Myocyte (in vitro differentiated cells): ENCODE measurements around the gene RAD51B. TPM values are rescaled to one million over a fixed set of nuclear protein-coding genes. Genes with fewer than 3 reads are reported as not detected.

Experiments used
- DNase-seq: peaks from one replicate; pipeline ENCODE4 v3.0.0-alpha.2; 2012; ENCODE audit warnings: low read depth
- total RNA-seq: library from RNA; depleted of rRNA; stranded (reverse); fragments of >200 nt; gene quantifications from 2 replicates; pipeline ENCODE4 v1.2.3, GENCODE V29; 2014

The RAD51B gene
- total RNA-seq, 1 donor from 2014 or later, result 70.0 TPM

GRCh38 chr14:68574461-68574860 is 754.9 kb downstream of the RAD51B start:
- DNase-seq, result no peak

DNA sequence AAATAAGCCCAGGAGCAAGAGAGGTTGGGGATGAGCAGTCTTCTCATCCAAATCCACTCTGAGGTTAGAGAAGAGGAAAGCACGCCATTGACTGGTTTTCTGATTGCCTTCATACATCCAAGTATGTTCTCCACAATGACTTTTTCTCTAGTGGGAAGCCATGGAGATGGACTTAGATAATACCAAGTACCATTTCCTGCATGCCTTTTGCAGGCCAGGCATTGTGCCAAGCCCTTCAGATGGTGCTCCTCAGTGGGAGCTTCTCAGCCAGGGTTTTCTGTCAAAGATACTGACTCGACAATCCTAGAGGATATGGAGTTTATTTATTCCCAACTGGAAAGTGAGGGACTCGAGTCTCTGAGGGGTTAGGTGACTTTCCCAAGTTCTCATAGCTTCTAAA is 755.3 kb downstream of the RAD51B start:
- DNase-seq, result peak; percentile 66

- DNase-seq, result no peak
These were observed 755.8 kb downstream of the RAD51B start for GRCh38 chr14:68575426-68575825.

- DNase-seq, result no peak
These were observed 756.5 kb downstream of the RAD51B start for GRCh38 chr14:68576031-68576430.

GRCh38 chr14:68576496-68577244 is 757.1 kb downstream of the RAD51B start:
- no peak for DNase-seq

GRCh38 chr14:68577802-68578541 is 758.4 kb downstream of the RAD51B start:
- DNase-seq, result peak; percentile 91

- DNase-seq, result no peak
These were observed 759.0 kb downstream of the RAD51B start for GRCh38 chr14:68578597-68578996.

DNA sequence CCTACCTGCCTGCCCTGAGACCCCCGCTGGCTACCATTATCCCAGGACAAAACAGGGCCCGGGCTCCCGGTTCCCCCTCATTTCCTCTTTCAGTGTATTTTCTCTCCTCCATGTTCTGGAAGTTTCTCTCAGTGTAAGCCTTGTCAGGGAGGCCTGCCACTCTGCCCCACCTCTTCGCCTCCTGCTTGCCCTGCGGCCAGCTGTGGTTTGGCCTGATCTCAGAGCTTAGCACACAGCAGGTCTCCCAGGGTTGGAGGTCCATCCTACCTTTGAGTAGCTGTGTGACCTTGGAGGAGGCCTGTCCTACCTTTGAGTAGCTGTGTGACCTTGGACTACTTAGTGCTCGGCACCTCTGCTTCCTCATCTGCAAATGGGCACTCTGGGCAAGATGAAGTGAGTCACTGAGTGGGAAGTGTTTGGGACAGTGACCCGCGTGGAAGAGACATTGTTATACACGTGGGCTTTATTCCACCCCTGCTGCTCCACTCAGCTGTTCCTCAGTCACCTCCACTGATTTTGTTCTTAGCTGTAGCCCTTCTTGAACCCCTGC is 760.6 kb downstream of the RAD51B start:
- DNase-seq, result peak; percentile 59

DNA sequence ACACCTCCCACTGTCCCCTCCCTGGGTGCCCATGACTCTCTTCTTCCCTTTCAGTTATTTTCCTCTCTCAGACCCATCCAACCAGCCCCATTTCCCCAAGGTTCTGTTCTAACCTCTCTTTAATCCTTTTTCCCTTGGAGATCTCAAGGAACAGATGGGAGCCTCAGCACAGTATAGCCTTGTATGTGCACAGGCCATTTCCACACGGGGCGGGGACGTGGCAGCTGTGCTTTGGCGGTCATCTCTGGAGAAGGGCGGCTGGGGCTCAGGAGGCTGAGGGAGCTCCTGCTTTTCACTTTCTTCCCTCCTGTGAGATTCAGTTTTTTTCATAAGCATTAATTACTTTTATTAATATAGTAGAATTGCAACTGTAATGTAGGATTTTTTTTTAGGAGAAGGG is 761.1 kb downstream of the RAD51B start:
- peak; percentile 91 for DNase-seq

- DNase-seq, result peak; percentile 56
These were observed 764.1 kb downstream of the RAD51B start for GRCh38 chr14:68583548-68584280.

- DNase-seq, result no peak
These were observed 765.2 kb downstream of the RAD51B start for GRCh38 chr14:68584786-68585185.

GRCh38 chr14:68585690-68586089 is 766.1 kb downstream of the RAD51B start:
- DNase-seq, result no peak

DNA sequence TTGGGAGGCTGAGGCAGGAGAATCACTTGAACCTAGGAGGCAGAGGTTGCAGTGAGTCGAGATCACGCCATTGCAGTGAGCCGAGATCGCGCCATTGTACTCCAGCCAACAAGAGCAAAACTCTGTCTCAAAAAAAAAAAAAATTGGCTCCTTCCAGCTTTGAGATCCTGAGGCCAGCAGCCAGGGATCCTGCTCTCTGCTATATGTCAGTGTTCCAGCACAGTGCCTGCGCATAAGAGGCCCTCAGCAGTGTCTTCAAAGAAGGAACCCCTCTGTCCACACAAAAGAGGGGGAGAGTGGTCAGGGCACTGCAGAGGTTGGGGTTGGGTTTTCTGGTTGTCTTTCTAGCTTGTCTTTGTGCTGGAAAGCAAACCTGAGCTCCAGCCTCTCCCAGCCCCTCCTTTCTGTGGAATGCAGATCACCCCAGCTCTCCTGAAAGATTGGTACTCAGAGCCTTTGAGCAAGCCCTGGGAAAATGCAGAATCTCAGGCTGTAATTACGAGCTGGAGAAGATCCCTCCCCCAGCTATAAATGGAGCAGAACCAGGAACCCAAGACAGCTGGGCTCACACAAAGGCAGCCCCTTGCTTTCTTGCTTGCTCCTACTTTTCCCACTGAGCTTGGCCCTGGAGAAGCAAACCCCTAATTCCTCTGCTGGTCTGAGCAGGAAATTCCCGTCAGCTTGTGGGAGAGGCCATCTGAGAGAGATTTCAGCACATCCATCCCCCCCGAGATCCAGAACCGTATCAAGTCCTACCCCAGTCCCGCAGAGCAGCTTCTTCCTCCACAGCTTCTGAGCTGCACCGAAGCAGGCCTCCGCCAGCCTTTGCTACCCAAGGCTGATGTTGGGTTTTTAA is 767.5 kb downstream of the RAD51B start:
- peak; percentile 84 for DNase-seq

- DNase-seq, result no peak
These were observed 768.4 kb downstream of the RAD51B start for GRCh38 chr14:68587931-68588330.

DNA sequence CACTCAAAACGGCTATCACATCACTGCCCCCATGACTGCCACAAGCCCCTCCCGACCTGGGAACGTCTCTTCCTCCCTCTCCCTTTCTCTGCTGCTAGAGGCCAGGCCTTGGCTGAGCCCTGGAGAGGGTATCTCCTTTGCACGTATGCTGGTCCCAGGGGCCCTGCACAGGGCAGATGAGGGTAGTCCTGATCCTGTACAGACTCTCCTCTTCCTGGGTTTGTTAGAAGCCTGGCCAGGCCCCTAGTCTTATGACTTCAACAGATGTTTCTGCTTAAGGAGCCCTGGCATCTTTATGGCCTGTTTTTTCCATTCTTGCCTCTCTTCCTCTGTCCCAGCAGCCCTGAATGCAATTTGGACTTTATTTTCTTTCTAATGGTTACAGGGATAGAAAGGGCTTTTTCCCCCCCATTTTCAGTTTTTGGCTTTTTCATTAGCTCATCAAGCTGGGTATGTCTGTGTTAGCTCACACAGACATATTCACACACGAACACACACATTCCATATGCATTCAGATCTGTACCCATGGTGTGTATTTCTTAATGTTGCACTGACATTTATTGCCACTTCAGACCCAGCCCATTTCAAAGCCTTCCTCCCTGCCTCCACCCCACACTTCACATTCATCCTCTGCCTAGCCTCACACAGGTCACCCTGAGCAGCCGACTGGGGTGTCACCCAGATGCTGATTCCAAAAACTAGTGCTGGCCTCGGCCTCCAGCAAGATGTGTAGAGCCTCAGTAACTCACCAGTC is 770.0 kb downstream of the RAD51B start:
- DNase-seq, result peak; percentile 90

- DNase-seq, result no peak
These were observed 770.6 kb downstream of the RAD51B start for GRCh38 chr14:68590201-68590522.

GRCh38 chr14:68591786-68592185 is 772.2 kb downstream of the RAD51B start:
- DNase-seq, result no peak

DNA sequence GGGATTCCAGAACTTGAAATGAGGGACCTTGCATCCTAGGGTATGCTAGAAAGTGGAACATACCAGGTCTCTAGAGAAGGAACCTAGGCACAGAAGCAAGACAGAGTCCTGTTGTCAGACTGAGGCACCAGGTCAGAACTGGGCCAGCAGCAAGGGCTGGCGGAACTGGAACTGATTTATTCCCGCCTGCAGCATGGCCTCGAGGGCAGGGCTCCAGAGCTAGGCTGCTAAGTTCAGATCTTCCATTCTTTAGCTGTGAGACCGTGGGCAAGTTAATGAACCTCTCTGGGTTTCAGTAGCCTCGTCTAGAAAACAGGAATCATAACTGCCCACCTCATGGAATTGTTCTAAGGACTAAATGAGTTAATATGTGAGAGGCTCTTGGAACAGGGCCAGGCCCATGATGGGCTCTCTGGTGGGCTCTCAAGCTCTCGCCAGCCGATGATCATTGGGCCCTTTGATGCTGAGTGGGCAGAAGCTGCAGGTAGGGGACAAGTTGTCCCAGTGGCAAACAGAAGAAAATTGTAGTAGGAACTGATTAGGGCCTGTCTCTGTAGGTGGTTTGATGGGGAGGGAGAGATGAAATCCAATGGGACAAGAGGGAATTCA is 773.5 kb downstream of the RAD51B start:
- DNase-seq, result no peak

DNA sequence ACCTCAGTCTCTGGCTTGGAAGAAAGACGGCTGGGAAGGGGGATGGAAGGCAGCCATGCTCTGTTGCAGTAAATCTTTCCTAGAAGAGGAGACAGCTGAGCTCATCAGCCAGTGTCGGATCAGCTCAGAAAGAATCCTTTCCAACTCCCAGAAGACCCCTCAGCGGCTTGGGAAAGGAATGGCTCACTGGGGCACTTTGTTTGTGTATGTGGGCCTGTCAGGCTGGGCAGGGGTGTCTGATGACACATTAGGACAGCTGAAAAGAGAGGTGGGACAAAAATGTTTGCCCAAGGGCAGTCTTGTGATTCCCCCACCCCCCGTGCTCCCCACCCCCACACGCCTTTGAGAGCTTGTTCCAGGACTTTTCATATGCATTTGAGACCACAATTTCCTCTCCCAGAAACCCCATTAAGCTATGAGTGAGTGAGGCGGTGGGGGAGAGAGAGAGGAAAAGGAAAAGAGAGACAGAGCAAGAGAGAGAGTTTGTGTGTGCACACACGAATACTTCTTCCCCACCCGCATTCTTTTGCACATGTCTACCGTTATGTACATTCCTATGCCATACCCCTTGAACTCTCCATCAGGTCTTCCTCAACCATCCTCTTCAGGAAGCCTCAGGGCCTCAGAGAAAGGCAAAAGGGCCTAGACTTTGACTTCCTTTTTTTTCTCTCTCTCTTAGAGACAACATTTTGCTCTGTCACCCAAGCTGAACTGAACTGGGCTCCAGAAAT is 774.4 kb downstream of the RAD51B start:
- peak; percentile 99 for DNase-seq
